ENCODE data around the gene PON3. TPM values are rescaled to one million over a fixed set of nuclear protein-coding genes. Genes with fewer than 3 reads are reported as not detected.

PON3 gene
- total and polyA plus RNA-seq, 2 of the 13 experiments (the other 11 are each of a cell fraction or from before 2014, with no cell fraction given) = 23.6 to 37.8 TPM

DNA sequence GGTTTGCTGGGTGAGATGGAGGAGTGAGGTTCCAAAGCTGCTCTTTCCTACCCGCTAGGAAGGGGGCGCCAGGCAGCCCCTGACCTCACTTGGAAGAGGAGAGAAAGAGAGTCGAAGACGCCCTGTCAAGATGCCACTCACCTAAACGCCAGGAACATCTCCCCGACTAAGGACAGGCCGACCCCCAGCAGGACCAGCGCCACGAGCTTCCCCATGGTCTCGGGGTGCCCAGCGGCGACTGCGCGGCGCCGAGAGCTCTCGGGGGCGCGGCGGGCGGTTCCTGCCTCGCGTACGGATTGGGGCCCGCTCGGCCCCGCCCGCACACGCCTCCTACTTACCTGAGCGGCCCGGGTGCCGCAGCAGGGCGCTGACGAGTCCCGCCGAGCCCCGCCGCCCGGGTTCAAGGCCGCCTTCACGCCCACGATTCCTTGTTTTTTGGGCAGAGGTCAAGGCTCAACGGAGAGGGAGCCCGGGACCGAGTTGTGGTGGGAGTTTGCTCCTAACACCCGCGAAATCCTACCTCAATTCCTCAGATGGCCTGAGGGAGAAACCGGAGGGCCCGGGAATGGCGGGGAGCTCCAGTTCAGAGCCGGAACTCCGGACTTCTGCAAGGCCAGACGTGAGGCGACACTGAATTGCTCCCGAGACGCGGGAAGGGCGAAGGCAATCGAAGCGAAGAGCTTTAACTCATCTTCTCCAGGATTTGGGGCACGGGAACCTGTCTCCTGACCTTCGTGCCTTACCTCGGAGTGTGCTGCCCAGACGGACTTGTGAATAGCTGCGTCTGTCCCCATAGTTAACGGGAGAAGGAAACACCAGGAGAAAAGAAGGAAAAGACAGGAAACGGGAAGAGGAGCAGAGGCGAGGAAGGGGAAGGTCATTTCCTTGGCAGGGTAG is at the start of gene PON3 (continued):
- TF ChIP-seq, protein P1, sequence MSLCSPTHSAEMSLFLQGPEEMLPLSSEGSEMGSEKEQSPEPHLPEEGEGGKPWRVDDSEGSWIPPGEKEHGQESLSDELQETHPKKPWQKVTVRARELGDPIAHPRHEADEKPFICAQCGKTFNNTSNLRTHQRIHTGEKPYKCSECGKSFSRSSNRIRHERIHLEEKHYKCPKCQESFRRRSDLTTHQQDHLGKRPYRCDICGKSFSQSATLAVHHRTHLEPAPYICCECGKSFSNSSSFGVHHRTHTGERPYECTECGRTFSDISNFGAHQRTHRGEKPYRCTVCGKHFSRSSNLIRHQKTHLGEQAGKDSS (CRISPR knock-in tag; IDR thresholded peaks at IDR 0.05; ENCODE audit: borderline replicate concordance, low read depth) = no peak
- TF ChIP-seq ZNF772 (CRISPR knock-in tag; IDR thresholded peaks at IDR 0.05) = no peak
- TF ChIP-seq, protein P2, sequence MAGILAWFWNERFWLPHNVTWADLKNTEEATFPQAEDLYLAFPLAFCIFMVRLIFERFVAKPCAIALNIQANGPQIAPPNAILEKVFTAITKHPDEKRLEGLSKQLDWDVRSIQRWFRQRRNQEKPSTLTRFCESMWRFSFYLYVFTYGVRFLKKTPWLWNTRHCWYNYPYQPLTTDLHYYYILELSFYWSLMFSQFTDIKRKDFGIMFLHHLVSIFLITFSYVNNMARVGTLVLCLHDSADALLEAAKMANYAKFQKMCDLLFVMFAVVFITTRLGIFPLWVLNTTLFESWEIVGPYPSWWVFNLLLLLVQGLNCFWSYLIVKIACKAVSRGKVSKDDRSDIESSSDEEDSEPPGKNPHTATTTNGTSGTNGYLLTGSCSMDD (CRISPR knock-in tag; IDR thresholded peaks at IDR 0.05) = no peak
- TF ChIP-seq ZNF496 (CRISPR knock-in tag; IDR thresholded peaks at IDR 0.05; ENCODE audit: insufficient replicate concordance) = no peak
- peak; percentile 74; the same call in 1 of the 2 replicates for TF ChIP-seq ZSCAN21 (CRISPR knock-in tag; IDR thresholded peaks at IDR 0.05; ENCODE audit: borderline replicate concordance)
- peak; percentile 77; the same call in 1 of the 2 replicates for TF ChIP-seq PPARG (CRISPR knock-in tag; conservative IDR thresholded peaks at IDR 0.05)
- TF ChIP-seq HNF4A (CRISPR knock-in tag; IDR thresholded peaks at IDR 0.05) = peak; percentile 71
- TF ChIP-seq, protein P3, sequence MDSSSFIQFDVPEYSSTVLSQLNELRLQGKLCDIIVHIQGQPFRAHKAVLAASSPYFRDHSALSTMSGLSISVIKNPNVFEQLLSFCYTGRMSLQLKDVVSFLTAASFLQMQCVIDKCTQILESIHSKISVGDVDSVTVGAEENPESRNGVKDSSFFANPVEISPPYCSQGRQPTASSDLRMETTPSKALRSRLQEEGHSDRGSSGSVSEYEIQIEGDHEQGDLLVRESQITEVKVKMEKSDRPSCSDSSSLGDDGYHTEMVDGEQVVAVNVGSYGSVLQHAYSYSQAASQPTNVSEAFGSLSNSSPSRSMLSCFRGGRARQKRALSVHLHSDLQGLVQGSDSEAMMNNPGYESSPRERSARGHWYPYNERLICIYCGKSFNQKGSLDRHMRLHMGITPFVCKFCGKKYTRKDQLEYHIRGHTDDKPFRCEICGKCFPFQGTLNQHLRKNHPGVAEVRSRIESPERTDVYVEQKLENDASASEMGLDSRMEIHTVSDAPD (CRISPR knock-in tag; IDR thresholded peaks at IDR 0.05) = no peak
- TF ChIP-seq FOXK2 (IDR thresholded peaks at IDR 0.05) = no peak
- TF ChIP-seq ZNF251 (CRISPR knock-in tag; IDR thresholded peaks at IDR 0.05) = no peak
- peak; percentile 81 for TF ChIP-seq PHF21A (CRISPR knock-in tag; IDR thresholded peaks at IDR 0.05)
- TF ChIP-seq CBX1 (IDR thresholded peaks at IDR 0.05; ENCODE audit: low read depth) = peak; percentile 43
- peak; percentile 73; the same call in 1 of the 2 replicates for TF ChIP-seq RARA (CRISPR knock-in tag; IDR thresholded peaks at IDR 0.05)
- 0 out of 2 replicates have a peak, but pooled peaks have one; percentile 20 for TF ChIP-seq DPF2 (CRISPR knock-in tag; IDR thresholded peaks at IDR 0.05; ENCODE audit: borderline replicate concordance, low read depth)
- TF ChIP-seq, protein P4, sequence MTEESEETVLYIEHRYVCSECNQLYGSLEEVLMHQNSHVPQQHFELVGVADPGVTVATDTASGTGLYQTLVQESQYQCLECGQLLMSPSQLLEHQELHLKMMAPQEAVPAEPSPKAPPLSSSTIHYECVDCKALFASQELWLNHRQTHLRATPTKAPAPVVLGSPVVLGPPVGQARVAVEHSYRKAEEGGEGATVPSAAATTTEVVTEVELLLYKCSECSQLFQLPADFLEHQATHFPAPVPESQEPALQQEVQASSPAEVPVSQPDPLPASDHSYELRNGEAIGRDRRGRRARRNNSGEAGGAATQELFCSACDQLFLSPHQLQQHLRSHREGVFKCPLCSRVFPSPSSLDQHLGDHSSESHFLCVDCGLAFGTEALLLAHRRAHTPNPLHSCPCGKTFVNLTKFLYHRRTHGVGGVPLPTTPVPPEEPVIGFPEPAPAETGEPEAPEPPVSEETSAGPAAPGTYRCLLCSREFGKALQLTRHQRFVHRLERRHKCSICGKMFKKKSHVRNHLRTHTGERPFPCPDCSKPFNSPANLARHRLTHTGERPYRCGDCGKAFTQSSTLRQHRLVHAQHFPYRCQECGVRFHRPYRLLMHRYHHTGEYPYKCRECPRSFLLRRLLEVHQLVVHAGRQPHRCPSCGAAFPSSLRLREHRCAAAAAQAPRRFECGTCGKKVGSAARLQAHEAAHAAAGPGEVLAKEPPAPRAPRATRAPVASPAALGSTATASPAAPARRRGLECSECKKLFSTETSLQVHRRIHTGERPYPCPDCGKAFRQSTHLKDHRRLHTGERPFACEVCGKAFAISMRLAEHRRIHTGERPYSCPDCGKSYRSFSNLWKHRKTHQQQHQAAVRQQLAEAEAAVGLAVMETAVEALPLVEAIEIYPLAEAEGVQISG (CRISPR knock-in tag; IDR thresholded peaks at IDR 0.05) = peak; percentile 63; the same call in 1 of the 2 replicates
- TF ChIP-seq, protein P5, sequence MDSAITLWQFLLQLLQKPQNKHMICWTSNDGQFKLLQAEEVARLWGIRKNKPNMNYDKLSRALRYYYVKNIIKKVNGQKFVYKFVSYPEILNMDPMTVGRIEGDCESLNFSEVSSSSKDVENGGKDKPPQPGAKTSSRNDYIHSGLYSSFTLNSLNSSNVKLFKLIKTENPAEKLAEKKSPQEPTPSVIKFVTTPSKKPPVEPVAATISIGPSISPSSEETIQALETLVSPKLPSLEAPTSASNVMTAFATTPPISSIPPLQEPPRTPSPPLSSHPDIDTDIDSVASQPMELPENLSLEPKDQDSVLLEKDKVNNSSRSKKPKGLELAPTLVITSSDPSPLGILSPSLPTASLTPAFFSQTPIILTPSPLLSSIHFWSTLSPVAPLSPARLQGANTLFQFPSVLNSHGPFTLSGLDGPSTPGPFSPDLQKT (CRISPR knock-in tag; IDR thresholded peaks at IDR 0.05; ENCODE audit: borderline replicate concordance) = no peak
- TF ChIP-seq ZSCAN30 (CRISPR knock-in tag; IDR thresholded peaks at IDR 0.05) = no peak
- peak; percentile 64 for TF ChIP-seq TAF1 (CRISPR knock-in tag; IDR thresholded peaks at IDR 0.05)
- TF ChIP-seq, protein P6, sequence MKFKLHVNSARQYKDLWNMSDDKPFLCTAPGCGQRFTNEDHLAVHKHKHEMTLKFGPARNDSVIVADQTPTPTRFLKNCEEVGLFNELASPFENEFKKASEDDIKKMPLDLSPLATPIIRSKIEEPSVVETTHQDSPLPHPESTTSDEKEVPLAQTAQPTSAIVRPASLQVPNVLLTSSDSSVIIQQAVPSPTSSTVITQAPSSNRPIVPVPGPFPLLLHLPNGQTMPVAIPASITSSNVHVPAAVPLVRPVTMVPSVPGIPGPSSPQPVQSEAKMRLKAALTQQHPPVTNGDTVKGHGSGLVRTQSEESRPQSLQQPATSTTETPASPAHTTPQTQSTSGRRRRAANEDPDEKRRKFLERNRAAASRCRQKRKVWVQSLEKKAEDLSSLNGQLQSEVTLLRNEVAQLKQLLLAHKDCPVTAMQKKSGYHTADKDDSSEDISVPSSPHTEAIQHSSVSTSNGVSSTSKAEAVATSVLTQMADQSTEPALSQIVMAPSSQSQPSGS (CRISPR knock-in tag; IDR thresholded peaks at IDR 0.05) = peak; percentile 56; the same call in 1 of the 2 replicates
- no peak for TF ChIP-seq REXO4 (CRISPR knock-in tag; IDR thresholded peaks at IDR 0.05; ENCODE audit: borderline replicate concordance)

Data from HepG2 (cell line).